Fibroblast of the conjunctiva (primary cell): ENCODE data around the gene RNASEH2A.
"Not testable (repeated sequence)": the region's sequence is repeated elsewhere in the genome, so short reads cannot be mapped to it uniquely, and the experiment has no call there.

Experiments
- DNase-seq: peaks from one replicate; pipeline ENCODE4 v3.0.0-alpha.2; 2010; ENCODE audit warnings: low read depth

RNASEH2A gene

DNA sequence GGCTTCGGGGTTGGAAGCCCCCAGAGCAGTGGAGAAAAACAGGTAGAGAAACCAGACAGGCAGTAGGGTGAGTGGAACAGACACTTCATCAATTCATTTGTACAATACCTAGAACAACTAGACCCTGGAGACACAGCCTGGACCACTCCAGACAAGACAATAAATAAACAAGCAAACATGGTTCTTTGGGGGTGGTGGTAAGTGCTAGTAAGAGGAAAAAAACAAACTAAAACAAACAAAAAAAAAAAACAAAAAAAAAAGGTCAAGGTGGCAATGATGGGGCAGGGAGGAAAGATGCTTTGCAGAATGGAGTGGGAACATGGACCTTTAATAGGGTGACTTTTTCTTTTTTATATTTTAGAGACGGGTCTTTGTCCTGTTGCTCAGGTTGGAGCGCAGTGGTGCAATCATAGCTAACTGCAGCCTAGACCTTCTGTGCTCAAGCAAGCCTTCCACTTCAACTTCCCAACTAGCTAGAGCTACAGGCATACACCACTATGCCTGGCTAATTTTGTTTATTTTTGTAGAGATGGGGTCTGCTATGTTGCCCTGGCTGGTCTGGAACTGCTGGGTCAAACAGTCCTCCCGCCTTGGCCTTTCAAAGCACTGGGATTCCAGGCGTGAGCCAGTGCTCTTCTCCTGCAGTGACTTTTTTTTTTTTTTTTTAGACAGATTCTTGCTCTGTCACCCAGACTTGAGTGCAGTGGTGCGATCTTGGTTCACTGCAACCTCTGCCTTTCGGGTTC lies 12.0 kb upstream of the RNASEH2A start:
- no peak for DNase-seq

- no peak for DNase-seq
Measured at GRCh38 chr19:12794971-12795381, 11.4 kb upstream of the RNASEH2A start.

DNA sequence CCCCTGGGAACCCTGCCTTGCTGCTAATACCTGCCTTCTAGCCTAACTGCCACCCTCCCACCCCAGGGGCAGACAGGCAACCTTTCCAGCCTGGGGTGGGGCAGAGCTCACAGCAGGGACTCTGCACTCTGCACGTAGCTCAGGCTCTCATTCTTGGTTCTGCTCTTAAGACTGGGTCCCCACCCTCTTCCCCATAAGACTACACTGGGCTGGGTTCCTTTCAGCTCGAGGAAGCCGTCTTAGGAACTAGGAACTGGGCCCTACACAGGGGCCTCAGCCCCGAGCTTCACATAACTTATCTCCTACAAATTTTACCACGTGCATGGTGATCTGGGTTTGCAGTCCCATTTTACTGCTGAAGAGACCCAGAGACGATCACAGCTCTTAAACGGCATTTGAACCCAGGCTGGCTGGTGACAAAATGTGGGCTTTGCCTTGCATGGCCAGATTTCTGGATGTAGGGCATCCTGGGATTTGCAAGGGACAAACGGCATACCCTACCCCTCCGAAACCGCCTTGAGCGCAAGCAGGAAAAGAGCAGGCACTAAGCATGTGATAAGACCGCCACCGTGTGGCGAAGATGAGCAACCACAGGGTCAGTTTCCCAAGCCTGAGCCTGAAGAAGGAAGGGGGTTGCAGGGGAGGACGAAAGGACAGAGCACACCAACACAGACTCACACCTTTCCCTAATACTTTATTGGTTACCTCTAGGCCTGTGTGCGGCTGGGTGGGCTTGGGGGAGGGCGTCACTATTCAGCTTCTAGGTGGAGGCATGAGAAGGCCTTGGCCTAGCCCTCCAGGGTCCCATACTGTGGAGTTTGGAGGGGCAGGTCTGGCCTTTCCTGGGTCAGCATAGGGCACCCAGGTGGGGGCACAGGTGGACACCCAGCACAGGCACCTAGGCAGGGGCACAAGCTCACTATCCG lies 10.0 kb upstream of the RNASEH2A start:
- peak; percentile 62 for DNase-seq

DNA sequence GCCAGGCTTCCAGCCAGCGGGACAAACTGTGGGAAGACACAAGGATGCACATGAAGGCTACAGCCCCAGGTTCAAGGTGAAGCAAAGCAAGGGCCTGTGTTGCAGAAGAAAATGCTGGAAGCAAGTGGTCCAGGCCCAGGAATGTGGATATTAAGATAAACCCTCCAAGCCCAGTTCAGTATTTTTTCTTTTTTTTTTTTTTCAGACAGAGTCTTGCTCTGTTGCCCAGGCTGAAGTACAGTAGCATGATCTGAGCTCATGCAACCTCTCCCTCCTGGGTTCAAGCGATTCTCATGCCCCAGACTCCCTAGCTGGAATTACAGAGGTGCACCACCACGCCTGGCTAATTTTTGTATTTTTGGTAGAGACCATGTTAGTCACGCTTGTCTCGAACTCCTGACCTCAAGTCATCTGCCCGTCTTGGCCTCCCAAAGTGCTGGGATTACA lies 9.2 kb upstream of the RNASEH2A start:
- no peak for DNase-seq

DNA sequence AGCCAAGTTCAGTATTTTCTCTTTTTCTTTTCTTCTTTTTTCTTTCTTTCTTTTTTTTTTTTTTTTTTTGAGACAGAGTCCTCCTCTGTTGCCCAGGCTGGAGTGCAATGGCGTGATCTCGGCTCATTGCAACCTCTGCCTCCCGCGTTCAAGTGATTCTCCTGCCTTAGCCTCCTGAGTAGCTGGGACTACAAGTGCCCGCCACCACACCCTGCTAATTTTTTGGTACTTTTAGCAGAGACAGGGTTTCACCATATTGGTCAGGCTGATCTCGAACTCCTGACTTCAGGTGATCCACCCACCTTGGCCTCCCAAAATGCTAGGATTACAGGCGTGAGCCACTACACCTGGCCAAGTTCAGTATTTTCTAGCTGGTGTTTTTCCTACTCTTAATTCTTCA lies 8.8 kb upstream of the RNASEH2A start:
- DNase-seq, result not testable (repeated sequence)

- DNase-seq, result no peak
Measured at GRCh38 chr19:12799742-12800465, 6.5 kb upstream of the RNASEH2A start.

DNA sequence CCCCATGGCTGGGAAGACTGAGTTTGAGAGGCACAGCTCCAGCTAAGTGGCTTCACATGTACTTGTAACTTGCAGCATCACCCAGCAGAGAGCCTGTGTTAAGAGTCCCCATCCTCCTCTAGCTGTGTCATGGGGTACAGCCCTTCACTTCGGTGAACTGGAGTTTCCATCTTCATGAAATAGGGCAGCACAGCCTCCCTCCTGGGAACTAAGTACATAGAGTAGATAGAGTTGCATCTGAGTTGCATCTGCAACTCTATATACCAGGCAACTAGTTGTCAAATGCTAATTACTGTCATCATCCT lies 6.0 kb upstream of the RNASEH2A start:
- no peak for DNase-seq

- no peak for DNase-seq
Measured at GRCh38 chr19:12800923-12801465, 5.4 kb upstream of the RNASEH2A start.

DNA sequence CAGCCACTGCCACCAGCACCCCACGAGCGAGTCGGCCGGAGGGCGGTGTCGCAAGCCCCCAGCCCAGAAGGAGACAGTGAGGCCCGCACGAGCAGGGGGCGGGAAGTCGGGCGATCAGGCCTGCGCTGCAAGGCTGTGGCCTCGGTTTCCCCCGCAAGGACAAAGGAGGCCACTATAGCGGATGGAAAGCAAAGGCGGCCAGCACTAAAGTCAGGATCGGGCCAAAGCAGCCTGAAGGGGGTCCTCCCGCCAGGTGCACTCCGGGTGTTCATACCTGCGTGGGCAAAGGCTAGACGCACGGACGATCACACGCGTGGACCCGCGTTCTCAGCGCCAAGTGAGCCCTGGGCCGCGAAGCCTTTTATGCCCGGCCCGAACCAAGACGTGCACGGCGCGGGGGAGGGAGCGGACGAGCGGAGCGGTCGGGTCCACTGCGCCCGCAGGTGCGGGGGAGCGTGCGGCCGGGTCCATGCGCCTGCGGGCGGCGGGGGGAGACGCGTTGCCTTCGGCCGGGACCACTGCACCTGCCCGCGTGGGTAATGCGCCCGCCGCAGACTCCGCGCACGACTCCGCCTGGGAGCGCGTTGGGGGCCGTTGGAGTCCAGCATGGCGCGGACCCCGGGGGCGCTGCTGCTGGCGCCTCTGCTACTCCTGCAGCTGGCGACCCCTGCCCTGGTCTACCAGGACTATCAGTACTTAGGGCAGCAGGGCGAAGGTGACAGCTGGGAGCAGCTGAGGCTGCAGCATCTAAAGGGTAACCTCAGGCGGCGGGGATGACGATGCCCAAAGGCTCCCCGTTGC lies 4.7 kb upstream of the RNASEH2A start, which contains the start of the genes PRDX2 and THSD8:
Gene PRDX2 (minus strand): TSS at position 335 of the 801 bp plus-strand sequence. CDS start 539 bp downstream, outside the sequence.
Gene THSD8 (plus strand): TSS at position 604 of the 801 bp plus-strand sequence. CDS start 3 bp downstream, at position 607.
- no peak for DNase-seq

- DNase-seq, result no peak
Measured at GRCh38 chr19:12802267-12803106, 3.9 kb upstream of the RNASEH2A start.

DNA sequence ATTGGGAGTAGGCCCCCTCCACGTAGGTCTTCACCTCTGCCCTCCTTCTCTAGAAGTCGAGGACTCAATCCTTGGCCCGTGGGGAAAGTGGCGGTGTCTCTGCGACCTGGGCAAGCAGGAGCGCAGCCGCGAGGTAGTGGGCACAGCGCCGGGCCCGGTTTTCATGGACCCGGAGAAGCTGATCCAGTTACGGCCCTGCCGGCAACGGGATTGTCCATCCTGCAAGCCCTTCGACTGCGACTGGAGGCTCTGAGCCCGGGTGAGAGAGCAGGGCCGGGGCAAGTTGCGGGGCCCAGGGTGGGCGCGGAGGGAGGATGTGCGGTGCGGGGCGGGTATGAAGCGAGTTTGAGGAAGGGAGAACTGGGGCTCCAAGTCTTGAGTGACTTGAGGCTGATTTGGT lies 2.3 kb upstream of the RNASEH2A start:
- no peak for DNase-seq

DNA sequence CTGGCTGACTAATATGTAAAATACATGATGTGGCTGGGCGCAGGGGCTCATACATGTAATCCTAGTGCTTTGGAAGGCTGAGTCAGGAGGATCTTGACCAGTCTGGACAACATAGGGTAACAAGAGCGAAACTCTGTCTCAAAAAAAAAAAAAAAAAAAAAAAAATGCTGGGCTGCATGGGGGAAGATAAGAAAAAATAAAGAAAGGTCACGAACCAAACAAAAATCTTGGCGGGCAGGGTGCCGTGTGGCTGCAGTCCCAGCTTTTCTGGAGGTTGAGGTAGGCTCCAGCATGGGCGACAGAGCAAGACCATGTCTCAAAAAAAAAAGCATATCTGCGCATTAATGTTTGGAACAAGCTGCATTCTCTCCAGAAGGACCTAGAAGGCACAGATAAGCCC lies 8.7 kb downstream of the RNASEH2A start:
- no peak for DNase-seq

- not testable (repeated sequence) for DNase-seq
Measured at GRCh38 chr19:12817188-12817587, 10.8 kb downstream of the RNASEH2A start.

DNA sequence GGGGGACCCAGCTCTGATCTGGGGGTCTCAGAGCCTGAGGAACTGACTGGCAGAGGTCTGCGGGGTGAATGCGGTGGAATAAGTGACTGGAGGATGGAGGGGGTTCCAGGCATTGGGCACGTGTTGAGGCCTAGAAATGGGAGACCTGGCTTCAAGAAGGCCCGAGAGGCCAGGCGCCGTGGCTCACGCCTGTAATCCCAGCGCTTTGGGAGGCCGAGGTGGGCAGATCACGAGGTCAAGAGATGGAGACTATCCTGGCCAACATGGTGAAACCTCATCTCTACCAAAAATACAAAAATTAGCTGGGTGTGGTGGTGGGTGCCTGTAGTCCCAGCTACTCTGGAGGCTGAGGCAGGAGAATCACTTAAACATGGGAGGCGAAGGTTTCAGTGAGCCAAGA lies 11.4 kb downstream of the RNASEH2A start:
- not testable (repeated sequence) for DNase-seq

DNA sequence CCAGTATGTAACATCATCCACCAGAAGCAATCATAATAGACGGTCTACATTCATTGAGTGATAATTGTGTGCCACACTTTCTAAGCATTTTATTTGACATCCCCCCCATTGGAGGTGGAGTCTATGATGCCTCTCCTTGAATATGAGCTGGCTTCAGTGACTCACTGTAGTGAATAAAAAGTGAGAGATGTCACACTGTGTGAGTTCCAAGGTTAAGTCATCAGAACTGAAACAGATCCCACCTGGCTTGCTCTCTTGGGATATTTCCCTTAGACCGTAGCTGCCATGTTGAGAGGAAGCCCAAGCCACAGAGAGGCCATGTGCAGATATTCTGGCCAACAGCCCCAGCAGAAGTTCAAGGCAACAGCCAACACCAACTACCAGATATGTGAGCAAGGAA lies 15.4 kb downstream of the RNASEH2A start:
- no peak for DNase-seq

GRCh38 chr19:12825254-12826131 lies 19.1 kb downstream of the RNASEH2A start:
- DNase-seq, result no peak

DNA sequence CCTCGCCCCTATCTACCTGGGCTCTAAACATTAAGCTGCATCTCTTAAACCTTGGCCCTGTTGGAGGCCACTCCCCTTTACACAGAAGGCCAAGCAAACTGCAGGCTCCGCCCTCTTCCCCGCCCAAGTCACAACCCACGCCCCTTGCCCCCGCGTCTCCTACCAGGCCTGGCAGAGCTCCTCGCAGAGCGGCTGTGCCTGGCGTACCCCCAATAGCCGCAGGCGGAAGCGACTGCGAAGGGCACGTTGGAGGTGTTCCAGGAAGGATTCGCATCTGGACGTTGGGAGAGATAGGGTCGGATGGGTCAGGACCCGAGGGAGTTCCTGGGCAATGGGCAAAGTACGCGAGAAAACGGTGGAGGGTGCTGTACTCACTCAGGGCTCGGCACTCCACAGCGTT lies 22.1 kb downstream of the RNASEH2A start:
- no peak for DNase-seq

GRCh38 chr19:12833418-12833737 lies 27.0 kb downstream of the RNASEH2A start:
- no peak for DNase-seq
